Neuron (in vitro differentiated cells): Measurements from ENCODE around the gene GJB2.

Experiments
- H2AFZ ChIP-seq: one replicate; pipeline ENCODE4 v1.6.1; 2013; ENCODE audit warnings: low read depth, mild to moderate bottlenecking, inconsistent platforms, low read length, moderate library complexity
- H3K27me3 ChIP-seq: one replicate; pipeline ENCODE4 v1.6.1; 2013; ENCODE audit warnings: low read length; ENCODE audit not compliant: insufficient read depth
- H3K36me3 ChIP-seq: one replicate; pipeline ENCODE4 v1.6.1; 2013; ENCODE audit warnings: low read length; ENCODE audit not compliant: insufficient read depth
- H3K4me1 ChIP-seq: one replicate; pipeline ENCODE4 v1.6.1; 2013; ENCODE audit warnings: low read length; ENCODE audit not compliant: insufficient read depth
- H3K4me3 ChIP-seq: 2 replicates; pipeline ENCODE4 v1.5.1; 2013; ENCODE audit warnings: mild to moderate bottlenecking, low read length, moderate library complexity
- H3K9me3 ChIP-seq: one replicate; pipeline ENCODE4 v1.6.1; 2013; ENCODE audit warnings: low read length

The GJB2 gene

GRCh38 chr13:20188667-20189553 is 3.8 kb downstream of the GJB2 start:
- Histone ChIP-seq H2AFZ (no peak overlapping the region), H3K36me3 (no peaks in the 10 kb centered on the region), H3K9me3 (no peaks in the 10 kb centered on the region), H3K27me3 (peaks cover 68% of the 10 kb centered on the region), H3K4me3 (no peak overlapping the region), H3K4me1 (peaks cover 12% of the 10 kb centered on the region)

GRCh38 chr13:20186771-20187170 is 6.0 kb downstream of the GJB2 start:
- no peaks in the 10 kb centered on the region for H3K9me3 ChIP-seq
- no peaks in the 10 kb centered on the region for H3K36me3 ChIP-seq
- peaks cover 54% of the 10 kb centered on the region for H3K27me3 ChIP-seq
- no peak overlapping the region for H3K4me3 ChIP-seq
- H2AFZ ChIP-seq: no peak overlapping the region
- peaks cover 2% of the 10 kb centered on the region for H3K4me1 ChIP-seq

GRCh38 chr13:20185366-20186056 is 7.2 kb downstream of the GJB2 start:
- H2AFZ ChIP-seq: no peak overlapping the region
- H3K36me3 ChIP-seq: no peaks in the 10 kb centered on the region
- peaks cover 41% of the 10 kb centered on the region for H3K27me3 ChIP-seq
- H3K4me1 ChIP-seq: no peaks in the 10 kb centered on the region
- no peak overlapping the region for H3K4me3 ChIP-seq
- H3K9me3 ChIP-seq: no peaks in the 10 kb centered on the region

GRCh38 chr13:20182231-20182846 is 10.4 kb downstream of the GJB2 start:
- H3K27me3 ChIP-seq: peaks cover 26% of the 10 kb centered on the region
- no peaks in the 10 kb centered on the region for H3K4me1 ChIP-seq
- H2AFZ ChIP-seq: no peak overlapping the region
- H3K4me3 ChIP-seq: no peak overlapping the region
- H3K36me3 ChIP-seq: no peaks in the 10 kb centered on the region
- no peaks in the 10 kb centered on the region for H3K9me3 ChIP-seq

- H2AFZ ChIP-seq: no peak overlapping the region
- H3K36me3 ChIP-seq: no peaks in the 10 kb centered on the region
- no peaks in the 10 kb centered on the region for H3K4me1 ChIP-seq
- H3K27me3 ChIP-seq: peaks cover 30% of the 10 kb centered on the region
- H3K9me3 ChIP-seq: no peaks in the 10 kb centered on the region
- H3K4me3 ChIP-seq: no peak overlapping the region
Measured at GRCh38 chr13:20181188-20181587, 11.6 kb downstream of the GJB2 start.

GRCh38 chr13:20178156-20178555 is 14.6 kb downstream of the GJB2 start:
- H3K4me3 ChIP-seq: no peak overlapping the region
- peaks cover 45% of the 10 kb centered on the region for H3K27me3 ChIP-seq
- H3K4me1 ChIP-seq: peaks cover 8% of the 10 kb centered on the region
- no peak overlapping the region for H2AFZ ChIP-seq
- H3K9me3 ChIP-seq: no peaks in the 10 kb centered on the region
- H3K36me3 ChIP-seq: no peaks in the 10 kb centered on the region

GRCh38 chr13:20177049-20177831 is 15.5 kb downstream of the GJB2 start:
- Histone ChIP-seq H3K9me3 (no peaks in the 10 kb centered on the region), H3K27me3 (peaks cover 45% of the 10 kb centered on the region), H3K4me1 (peaks cover 8% of the 10 kb centered on the region), H3K36me3 (no peaks in the 10 kb centered on the region), H2AFZ (no peak overlapping the region), H3K4me3 (no peak overlapping the region)

GRCh38 chr13:20175907-20176652 is 16.7 kb downstream of the GJB2 start:
- Histone ChIP-seq H3K9me3 (no peaks in the 10 kb centered on the region), H3K4me1 (peaks cover 8% of the 10 kb centered on the region), H3K36me3 (no peaks in the 10 kb centered on the region), H3K27me3 (peaks cover 48% of the 10 kb centered on the region), H3K4me3 (no peak overlapping the region), H2AFZ (no peak overlapping the region)

GRCh38 chr13:20175406-20175794 is 17.3 kb downstream of the GJB2 start:
- H3K9me3 ChIP-seq: no peaks in the 10 kb centered on the region
- H2AFZ ChIP-seq: no peak overlapping the region
- H3K36me3 ChIP-seq: no peaks in the 10 kb centered on the region
- no peak overlapping the region for H3K4me3 ChIP-seq
- H3K4me1 ChIP-seq: peaks cover 8% of the 10 kb centered on the region
- H3K27me3 ChIP-seq: peaks cover 50% of the 10 kb centered on the region

GRCh38 chr13:20174656-20175405 is 17.9 kb downstream of the GJB2 start:
- Histone ChIP-seq H3K36me3 (no peaks in the 10 kb centered on the region), H3K27me3 (peaks cover 52% of the 10 kb centered on the region), H3K4me1 (peaks cover 8% of the 10 kb centered on the region), H3K9me3 (no peaks in the 10 kb centered on the region), H3K4me3 (no peak overlapping the region), H2AFZ (no peak overlapping the region)

- Histone ChIP-seq H3K4me1 (peaks cover 8% of the 10 kb centered on the region), H3K27me3 (peaks cover 52% of the 10 kb centered on the region), H3K4me3 (no peak overlapping the region), H3K36me3 (no peaks in the 10 kb centered on the region), H3K9me3 (no peaks in the 10 kb centered on the region), H2AFZ (no peak overlapping the region)
Measured at GRCh38 chr13:20173116-20173746, 19.5 kb downstream of the GJB2 start.
